Coronary artery (tissue), 2 donors: ENCODE results near the gene CCT8.
"Not testable (repeated sequence)": the region's sequence is repeated elsewhere in the genome, so short reads cannot be mapped to it uniquely, and the experiment has no call there.

Experiments
- DNase-seq: peaks from one replicate; pipeline ENCODE4 v3.0.0-alpha.2; 2017; ENCODE audit warnings: low spot score
- H3K27ac ChIP-seq, 2 donors: fragments of 200-600 bp; sonication (generic); one replicate each; pipeline ENCODE4 v1.5.1; 2016 to 2019
- H3K4me3 ChIP-seq: fragments of 200-600 bp; sonication (generic); 2 replicates; pipeline ENCODE4 v1.5.1; 2016; ENCODE audit warnings: mild to moderate bottlenecking, moderate library complexity
- TF ChIP-seq, protein P1 (sequence below): fragments of 200-600 bp; sonication (generic); IDR thresholded peaks from one replicate; pipeline ENCODE4 v1.5.1; 2019; ENCODE audit warnings: antibody characterized with exemption

Gene CCT8

DNA sequence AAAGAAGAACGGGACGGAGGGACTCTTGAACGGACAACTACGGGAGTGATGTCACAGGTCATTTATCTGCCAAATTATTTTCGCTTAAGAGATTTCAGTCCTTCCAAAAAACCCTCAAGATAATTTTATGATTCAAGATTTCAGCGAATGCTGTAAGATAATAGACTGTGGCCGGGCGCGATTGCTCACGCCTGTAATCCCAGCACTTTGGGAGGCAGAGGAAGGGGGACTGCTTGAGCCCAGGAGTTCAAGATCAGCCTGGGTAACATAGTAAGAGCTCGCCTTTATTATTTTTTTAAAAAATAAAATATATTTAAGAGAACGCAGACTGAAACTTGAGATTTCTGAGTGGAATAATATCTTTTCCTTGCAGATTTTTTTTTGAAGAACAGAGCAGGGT is 54.9 kb downstream of the CCT8 start:
- Histone ChIP-seq H3K4me3 (peak overlapping the region; percentile 87), H3K27ac (peak overlapping the region; percentile 31 to 81)
- no peak for DNase-seq
- TF ChIP-seq, protein P1, sequence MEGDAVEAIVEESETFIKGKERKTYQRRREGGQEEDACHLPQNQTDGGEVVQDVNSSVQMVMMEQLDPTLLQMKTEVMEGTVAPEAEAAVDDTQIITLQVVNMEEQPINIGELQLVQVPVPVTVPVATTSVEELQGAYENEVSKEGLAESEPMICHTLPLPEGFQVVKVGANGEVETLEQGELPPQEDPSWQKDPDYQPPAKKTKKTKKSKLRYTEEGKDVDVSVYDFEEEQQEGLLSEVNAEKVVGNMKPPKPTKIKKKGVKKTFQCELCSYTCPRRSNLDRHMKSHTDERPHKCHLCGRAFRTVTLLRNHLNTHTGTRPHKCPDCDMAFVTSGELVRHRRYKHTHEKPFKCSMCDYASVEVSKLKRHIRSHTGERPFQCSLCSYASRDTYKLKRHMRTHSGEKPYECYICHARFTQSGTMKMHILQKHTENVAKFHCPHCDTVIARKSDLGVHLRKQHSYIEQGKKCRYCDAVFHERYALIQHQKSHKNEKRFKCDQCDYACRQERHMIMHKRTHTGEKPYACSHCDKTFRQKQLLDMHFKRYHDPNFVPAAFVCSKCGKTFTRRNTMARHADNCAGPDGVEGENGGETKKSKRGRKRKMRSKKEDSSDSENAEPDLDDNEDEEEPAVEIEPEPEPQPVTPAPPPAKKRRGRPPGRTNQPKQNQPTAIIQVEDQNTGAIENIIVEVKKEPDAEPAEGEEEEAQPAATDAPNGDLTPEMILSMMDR, result no peak

DNA sequence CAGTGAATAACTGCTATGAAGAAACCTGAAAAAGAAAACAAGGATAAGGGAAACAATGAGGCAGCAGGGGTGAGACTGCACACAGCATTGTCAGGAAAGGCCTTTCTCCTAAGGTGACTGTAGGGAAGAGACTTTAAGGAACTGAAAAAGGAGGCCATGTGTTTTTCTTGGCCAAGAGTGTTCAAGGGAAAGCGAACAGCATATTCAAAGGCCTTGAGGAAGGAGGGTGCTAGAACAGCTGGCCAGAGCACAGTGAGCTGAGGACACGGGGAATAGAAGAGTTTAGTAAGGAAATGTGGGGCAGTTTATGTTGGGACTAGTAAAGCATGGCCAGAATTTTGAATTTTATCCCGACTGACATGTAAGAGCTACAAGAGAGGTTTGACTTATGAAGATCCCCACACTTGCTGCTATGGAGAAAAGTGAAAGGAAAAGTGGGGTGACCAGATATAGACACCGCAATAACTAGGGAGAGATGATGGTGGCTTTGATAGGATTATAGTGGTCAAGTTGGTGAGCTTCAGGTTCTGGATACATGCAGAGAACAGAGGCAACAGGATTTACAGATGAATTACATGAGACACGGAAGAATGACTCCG is 55.7 kb downstream of the CCT8 start:
- H3K4me3 ChIP-seq, result peak overlapping the region; percentile 87
- H3K27ac ChIP-seq, result no peak overlapping the region
- TF ChIP-seq, protein P1, result no peak
- DNase-seq, result no peak

DNA sequence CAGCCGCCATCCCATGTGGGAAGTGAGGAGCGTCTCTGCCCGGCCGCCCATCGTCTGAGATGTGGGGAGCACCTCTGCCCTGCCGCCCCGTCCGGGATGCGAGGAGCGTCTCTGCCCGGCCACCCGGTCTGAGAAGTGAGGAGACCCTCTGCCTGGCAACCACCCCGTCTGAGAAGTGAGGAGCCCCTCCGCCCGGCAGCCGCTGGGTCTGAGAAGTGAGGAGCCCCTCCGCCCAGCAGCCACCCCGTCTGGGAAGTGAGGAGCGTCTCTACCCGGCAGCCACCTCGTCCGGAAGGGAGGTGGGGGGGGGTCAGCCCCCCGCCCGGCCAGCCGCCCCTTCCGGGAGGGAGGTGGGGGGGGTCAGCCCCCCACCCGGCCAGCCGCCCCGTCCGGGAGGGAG is 62.2 kb downstream of the CCT8 start:
- H3K4me3 ChIP-seq, DNase-seq, H3K27ac ChIP-seq: not testable (repeated sequence)

- no peak for DNase-seq
- TF ChIP-seq, protein P1, result no peak
- Histone ChIP-seq H3K4me3 (no peak overlapping the region), H3K27ac (no peak overlapping the region)
Observed at GRCh38 chr21:29008367-29008766, 65.1 kb downstream of the CCT8 start.

DNA sequence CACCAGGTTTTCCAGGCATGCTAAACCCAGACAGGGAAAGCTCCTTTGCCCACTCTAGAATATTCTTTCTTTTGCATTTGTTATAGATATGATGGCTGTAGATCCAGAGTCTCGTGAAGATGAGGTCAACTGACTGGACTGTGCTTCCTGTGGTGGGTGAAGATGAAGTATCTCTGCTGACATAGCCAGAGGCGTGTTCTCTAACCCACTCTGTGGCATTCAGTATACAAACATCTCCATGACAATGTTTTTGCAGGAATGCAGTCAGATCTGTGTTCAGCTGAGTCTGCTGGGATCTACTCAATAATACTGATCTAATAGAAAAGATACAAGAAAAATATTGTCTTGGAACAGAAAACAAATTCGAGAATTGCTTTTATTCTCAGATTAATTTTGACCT is 65.6 kb downstream of the CCT8 start:
- TF ChIP-seq, protein P1, result no peak
- no peak overlapping the region for H3K4me3 ChIP-seq
- no peak overlapping the region for H3K27ac ChIP-seq
- DNase-seq, result no peak

DNA sequence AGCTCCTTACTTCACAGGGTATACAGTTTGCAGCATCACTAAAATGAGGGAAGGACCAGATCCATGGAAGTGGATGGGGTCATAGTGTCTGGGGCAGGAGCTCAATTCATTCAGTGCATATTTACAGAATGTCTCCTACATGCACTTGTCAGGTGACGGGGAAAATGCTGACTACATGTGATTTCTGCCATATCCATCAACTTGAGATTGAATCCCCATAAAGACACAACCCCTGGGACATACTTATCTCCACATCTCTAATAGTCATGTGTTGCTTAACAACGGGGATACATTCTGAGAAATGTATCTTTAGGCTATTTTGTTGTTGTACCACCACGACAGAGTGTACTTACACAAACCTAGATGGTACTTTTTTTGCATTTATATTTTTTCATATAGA is 66.3 kb downstream of the CCT8 start:
- TF ChIP-seq, protein P1, result no peak
- H3K4me3 ChIP-seq, result no peak overlapping the region
- DNase-seq, result no peak
- no peak overlapping the region for H3K27ac ChIP-seq
